Measurements from ENCODE around the gene EFNA5.

EFNA5 gene

GRCh38 chr5:107670932-107671741 lies at the start of gene EFNA5:
TSS of gene EFNA5 (minus strand) at chr5:107670937.
- peak; percentile 59 to 68 for DNase-seq

GRCh38 chr5:107719034-107719606 lies 48.4 kb upstream of the EFNA5 start:
- no peak for DNase-seq

- DNase-seq, result no peak
These were observed 47.1 kb upstream of the EFNA5 start for GRCh38 chr5:107717816-107718215.

- no peak for DNase-seq
These were observed 42.5 kb upstream of the EFNA5 start for GRCh38 chr5:107713228-107713627.

- no peak for DNase-seq
These were observed 41.7 kb upstream of the EFNA5 start for GRCh38 chr5:107712359-107712870.

- DNase-seq, result no peak
These were observed 34.8 kb upstream of the EFNA5 start for GRCh38 chr5:107705402-107706014.

GRCh38 chr5:107704681-107705401 lies 34.1 kb upstream of the EFNA5 start:
- DNase-seq, result no peak

- DNase-seq, result no peak
These were observed 29.7 kb upstream of the EFNA5 start for GRCh38 chr5:107700481-107700880.

- DNase-seq, result no peak
These were observed 28.7 kb upstream of the EFNA5 start for GRCh38 chr5:107699425-107699824.

- no peak for DNase-seq
These were observed 27.5 kb upstream of the EFNA5 start for GRCh38 chr5:107698286-107698685.

- no peak for DNase-seq
These were observed 25.8 kb upstream of the EFNA5 start for GRCh38 chr5:107696498-107696897.

- DNase-seq, result no peak
These were observed 25.3 kb upstream of the EFNA5 start for GRCh38 chr5:107696080-107696479.

- DNase-seq, result no peak
These were observed 17.2 kb upstream of the EFNA5 start for GRCh38 chr5:107687937-107688336.

- DNase-seq, result no peak
These were observed 16.7 kb upstream of the EFNA5 start for GRCh38 chr5:107687404-107687803.

GRCh38 chr5:107682533-107682932 lies 11.8 kb upstream of the EFNA5 start:
- DNase-seq, result no peak

- no peak for DNase-seq
These were observed 10.1 kb upstream of the EFNA5 start for GRCh38 chr5:107680799-107681198.

GRCh38 chr5:107680099-107680498 lies 9.4 kb upstream of the EFNA5 start:
- DNase-seq, result no peak

- DNase-seq, result no peak
These were observed 6.0 kb upstream of the EFNA5 start for GRCh38 chr5:107676702-107677101.

GRCh38 chr5:107675201-107675600 lies 4.5 kb upstream of the EFNA5 start:
- no peak for DNase-seq

GRCh38 chr5:107674655-107675054 lies 3.9 kb upstream of the EFNA5 start:
- no peak for DNase-seq

- peak; percentile 86 to 94 for DNase-seq
These were observed 2.8 kb upstream of the EFNA5 start for GRCh38 chr5:107673368-107674136.

GRCh38 chr5:107673039-107673367 lies 2.3 kb upstream of the EFNA5 start:
- DNase-seq, result no peak
